ENCODE results near the gene ATG5.

ATG5 gene

GRCh38 chr6:106169517-106169916, 156.0 kb downstream of the ATG5 start:
- TF ChIP-seq CTCF (IDR thresholded peaks at IDR 0.05) (no peak), ZFX (IDR thresholded peaks at IDR 0.05; ENCODE audit: borderline replicate concordance) (no peak)
- H3K27ac ChIP-seq = no peak overlapping the region

GRCh38 chr6:106168097-106168888, 157.3 kb downstream of the ATG5 start:
- TF ChIP-seq CTCF (IDR thresholded peaks at IDR 0.05) (no peak), ZFX (IDR thresholded peaks at IDR 0.05; ENCODE audit: borderline replicate concordance) (no peak)
- no peak overlapping the region for H3K27ac ChIP-seq

GRCh38 chr6:106167096-106167814, 158.3 kb downstream of the ATG5 start:
- H3K27ac ChIP-seq = no peak overlapping the region

GRCh38 chr6:106165885-106166485, 159.6 kb downstream of the ATG5 start:
- no peak overlapping the region for H3K27ac ChIP-seq
- no peak for TF ChIP-seq ZFX (IDR thresholded peaks at IDR 0.05; ENCODE audit: borderline replicate concordance)
- TF ChIP-seq CTCF (IDR thresholded peaks at IDR 0.05) = no peak

More at GRCh38 chr6:106167096-106167814, 158.3 kb downstream of the ATG5 start:
- no peak for TF ChIP-seq ZFX (IDR thresholded peaks at IDR 0.05; ENCODE audit: borderline replicate concordance)
- no peak for TF ChIP-seq CTCF (IDR thresholded peaks at IDR 0.05)

- TF ChIP-seq ZFX (IDR thresholded peaks at IDR 0.05; ENCODE audit: borderline replicate concordance) (no peak), CTCF (IDR thresholded peaks at IDR 0.05) (no peak)
- no peak overlapping the region for H3K27ac ChIP-seq
Observed at GRCh38 chr6:106163966-106164877, 161.3 kb downstream of the ATG5 start.

- TF ChIP-seq ZFX (IDR thresholded peaks at IDR 0.05; ENCODE audit: borderline replicate concordance) (no peak), CTCF (IDR thresholded peaks at IDR 0.05) (no peak)
- H3K27ac ChIP-seq = no peak overlapping the region
Observed at GRCh38 chr6:106163446-106163965, 162.1 kb downstream of the ATG5 start.
